Epithelial cell of prostate (primary cell): ENCODE data around the gene MED12L.

ENCODE experiments used
- DNase-seq: peaks from one replicate; pipeline ENCODE4 v3.0.0-alpha.2; 2011; ENCODE audit warnings: low read depth, low spot score
- H3K27ac ChIP-seq: fragments of 450-650 bp; 2 replicates; pipeline ENCODE4 v1.5.1; 2017; ENCODE audit warnings: mild to moderate bottlenecking

The MED12L gene

GRCh38 chr3:151086484-151087456, 1.3 kb downstream of the MED12L start:
- no peak overlapping the region for H3K27ac ChIP-seq
- peak; percentile 48 for DNase-seq

- DNase-seq = no peak
- H3K27ac ChIP-seq = no peak overlapping the region
These were observed 2.2 kb downstream of the MED12L start for GRCh38 chr3:151087648-151088047.

GRCh38 chr3:151091685-151092345, 6.4 kb downstream of the MED12L start:
- no peak for DNase-seq
- no peak overlapping the region for H3K27ac ChIP-seq

GRCh38 chr3:151093148-151093547, 7.7 kb downstream of the MED12L start:
- DNase-seq = no peak
- H3K27ac ChIP-seq = no peak overlapping the region

- H3K27ac ChIP-seq = no peak overlapping the region
- DNase-seq = no peak
These were observed 8.4 kb downstream of the MED12L start for GRCh38 chr3:151093905-151094304.

- H3K27ac ChIP-seq = no peak overlapping the region
- DNase-seq = no peak
These were observed 11.3 kb downstream of the MED12L start for GRCh38 chr3:151096716-151097115.

GRCh38 chr3:151100076-151100475, 14.6 kb downstream of the MED12L start:
- DNase-seq = no peak
- H3K27ac ChIP-seq = no peak overlapping the region

GRCh38 chr3:151101270-151101969, 16.0 kb downstream of the MED12L start:
- H3K27ac ChIP-seq = no peak overlapping the region
- no peak for DNase-seq

GRCh38 chr3:151106311-151106710, 20.8 kb downstream of the MED12L start:
- H3K27ac ChIP-seq = no peak overlapping the region
- no peak for DNase-seq

GRCh38 chr3:151107177-151107576, 21.7 kb downstream of the MED12L start:
- no peak for DNase-seq
- no peak overlapping the region for H3K27ac ChIP-seq

GRCh38 chr3:151107701-151108100, 22.2 kb downstream of the MED12L start:
- DNase-seq = no peak
- no peak overlapping the region for H3K27ac ChIP-seq

GRCh38 chr3:151109286-151109800, 23.9 kb downstream of the MED12L start:
- DNase-seq = no peak

GRCh38 chr3:151112731-151113130, 27.3 kb downstream of the MED12L start:
- H3K27ac ChIP-seq = no peak overlapping the region
- no peak for DNase-seq

More at GRCh38 chr3:151109286-151109800, 23.9 kb downstream of the MED12L start:
- H3K27ac ChIP-seq = no peak overlapping the region

- no peak overlapping the region for H3K27ac ChIP-seq
- DNase-seq = no peak
These were observed 27.9 kb downstream of the MED12L start for GRCh38 chr3:151113343-151113742.

- DNase-seq = no peak
- no peak overlapping the region for H3K27ac ChIP-seq
These were observed 31.6 kb downstream of the MED12L start for GRCh38 chr3:151117047-151117446.

- no peak overlapping the region for H3K27ac ChIP-seq
- no peak for DNase-seq
These were observed 33.7 kb downstream of the MED12L start for GRCh38 chr3:151119188-151119587.

- no peak overlapping the region for H3K27ac ChIP-seq
These were observed 34.9 kb downstream of the MED12L start for GRCh38 chr3:151120409-151120808.

GRCh38 chr3:151121016-151121415, 35.6 kb downstream of the MED12L start:
- no peak overlapping the region for H3K27ac ChIP-seq
- DNase-seq = no peak

More at GRCh38 chr3:151120409-151120808, 34.9 kb downstream of the MED12L start:
- no peak for DNase-seq

GRCh38 chr3:151123827-151124226, 38.4 kb downstream of the MED12L start:
- DNase-seq = no peak
- H3K27ac ChIP-seq = no peak overlapping the region

GRCh38 chr3:151124476-151124875, 39.0 kb downstream of the MED12L start:
- no peak overlapping the region for H3K27ac ChIP-seq
- no peak for DNase-seq
